B cell (primary cell): Measurements from ENCODE around the gene FBXL20. TPM values are rescaled to one million over a fixed set of nuclear protein-coding genes. Genes with fewer than 3 reads are reported as not detected.

Source experiments
- ATAC-seq: fragments of 200-7000 bp; cut with Tn5 transposase; one replicate; pipeline ENCODE4 v1.10.0; 2021; ENCODE audit warnings: low read depth, mild to moderate bottlenecking, moderate number of reproducible peaks, moderate library complexity
- CTCF ChIA-PET: fragments of 350-600 bp; sonication (Branson Sonifier 250); formaldehyde crosslinking; loops from one replicate; lab custom pipeline; 2021; ENCODE audit warnings: antibody characterized with exemption, inconsistent platforms; lab: Charles Lee
- POLR2A ChIA-PET: fragments of 350-600 bp; sonication (Branson Sonifier 250); formaldehyde crosslinking; loops from one replicate; lab custom pipeline; 2021; ENCODE audit warnings: antibody characterized with exemption; lab: Charles Lee
- DNase-seq: peaks from one replicate; pipeline ENCODE4 v3.0.0; 2013
- H2AFZ ChIP-seq: 2 replicates; pipeline ENCODE4 v1.6.1; 2012; ENCODE audit warnings: mild to moderate bottlenecking, low read depth, low read length; ENCODE audit not compliant: insufficient read depth, poor library complexity, severe bottlenecking
- H3K27ac ChIP-seq, 2 donors: 1 replicate in 1 of 2; 2 replicates in 1 of 2; pipeline ENCODE4 v1.5.1; 2012 to 2013; ENCODE audit warnings: low read length in 2 of 2, mild to moderate bottlenecking in 2 of 2, moderate library complexity in 1 of 2
- H3K27me3 ChIP-seq, 4 experiments: fragments of 200-600 bp in 1 of 4; sonication (generic) in 1 of 4; replicated peaks in 1 of 4; 1 replicate in 2 of 4; 2 replicates in 2 of 4; pipeline versions ENCODE4 v1.6.1 to v1.7.0; 2013 to 2016; ENCODE audit warnings: low read length in 3 of 4, mild to moderate bottlenecking in 2 of 4, mixed read lengths in 1 of 4, moderate library complexity in 1 of 4; ENCODE audit not compliant: insufficient read depth in 4 of 4, control insufficient read depth in 3 of 4; ENCODE audit errors: control extremely low read depth in 1 of 4
- H3K36me3 ChIP-seq, 2 experiments: replicated peaks in 1 of 2; 1 replicate in 1 of 2; 2 replicates in 1 of 2; pipeline versions ENCODE4 v1.6.1 to v1.7.1; 2013; ENCODE audit warnings: low read length in 1 of 2; ENCODE audit not compliant: insufficient read depth in 2 of 2, control insufficient read depth in 1 of 2; ENCODE audit errors: control extremely low read depth in 1 of 2, extremely low read depth in 1 of 2
- H3K4me1 ChIP-seq, 2 donors: fragments of 200-600 bp in 1 of 2; sonication (generic) in 1 of 2; 1 replicate in 1 of 2; 2 replicates in 1 of 2; pipeline versions ENCODE4 v1.5.1 to v1.6.1; 2013 to 2017; ENCODE audit warnings: low read length in 2 of 2; ENCODE audit not compliant: control insufficient read depth in 2 of 2, insufficient read depth in 2 of 2
- H3K4me2 ChIP-seq: replicated peaks from 2 replicates; pipeline ENCODE3; 2012; ENCODE audit warnings: mild to moderate bottlenecking, low read depth, low read length; ENCODE audit not compliant: poor library complexity, severe bottlenecking
- H3K4me3 ChIP-seq, 5 experiments: fragments of 200-600 bp in 1 of 5; sonication (generic) in 1 of 5; 1 replicate in 3 of 5; 2 replicates in 2 of 5; pipeline versions ENCODE4 v1.5.1 to v1.7.0; 2011 to 2016; ENCODE audit warnings: low read length in 4 of 5, mild to moderate bottlenecking in 4 of 5, low read depth in 2 of 5, control low read depth in 1 of 5, moderate library complexity in 1 of 5; ENCODE audit not compliant: insufficient read depth in 1 of 5; ENCODE audit errors: control extremely low read depth in 1 of 5, extremely low read depth in 1 of 5
- H3K79me2 ChIP-seq: fragments of 200-600 bp; sonication (generic); one replicate; pipeline ENCODE4 v1.6.0; 2016; ENCODE audit warnings: low read length; ENCODE audit not compliant: control insufficient read depth, insufficient read depth
- H3K9ac ChIP-seq: fragments of 200-600 bp; sonication (generic); 2 replicates; pipeline ENCODE4 v1.6.1; 2017; ENCODE audit warnings: mild to moderate bottlenecking, low read length, moderate library complexity
- H3K9me3 ChIP-seq, 3 donors: one replicate each; pipeline versions ENCODE4 v1.6.1 to v1.7.1; 2013; ENCODE audit warnings: low read length in 2 of 3; ENCODE audit not compliant: control insufficient read depth in 2 of 3, insufficient read depth in 1 of 3; ENCODE audit errors: control extremely low read depth in 1 of 3
- H4K20me1 ChIP-seq: 2 replicates; pipeline ENCODE4 v1.6.0; 2012; ENCODE audit warnings: mild to moderate bottlenecking, low read length; ENCODE audit not compliant: insufficient read depth, control insufficient read depth, poor library complexity, severe bottlenecking
- H3K27ac Mint-ChIP-seq: one replicate; pipeline ENCODE4 v1.8.0; 2021; ENCODE audit warnings: mixed read lengths
- H3K27me3 Mint-ChIP-seq: one replicate; pipeline ENCODE4 v1.8.0; 2021; ENCODE audit warnings: mixed read lengths
- H3K4me1 Mint-ChIP-seq: one replicate; pipeline ENCODE4 v1.8.0; 2021; ENCODE audit warnings: mixed read lengths
- H3K4me3 Mint-ChIP-seq: one replicate; pipeline ENCODE4 v1.8.0; 2021; ENCODE audit warnings: mixed read lengths
- H3K9me3 Mint-ChIP-seq: one replicate; pipeline ENCODE4 v1.8.0; 2022; ENCODE audit warnings: mixed read lengths; ENCODE audit not compliant: insufficient read depth
- EZH2 ChIP-seq: IDR thresholded peaks from 2 replicates; pipeline ENCODE4 v1.6.1; 2012; ENCODE audit warnings: borderline replicate concordance, low read depth, mild to moderate bottlenecking, moderate library complexity, low read length; ENCODE audit not compliant: insufficient read depth, poor library complexity, severe bottlenecking
- WGBS: methylation state at CpG from one replicate; pipeline ENCODE4 v1.1.5; 2013; ENCODE audit warnings: missing lambda C conversion rate; ENCODE audit not compliant: insufficient coverage; 5-methylcytosine and 5-hydroxymethylcytosine counted together
- intact Hi-C: fragments of 100-400 bp; cut with micrococcal nuclease; formaldehyde crosslinking; loops from one replicate; pipeline ENCODE4 v1.10.0; 2022
- polyA plus RNA-seq: library from polyadenylated mRNA; depleted of rRNA; stranded (reverse); fragments of >200 nt; gene quantifications from 2 replicates; pipeline ENCODE4 v1.2.3, GENCODE V29; 2012
- total RNA-seq, 2 donors: library from RNA; stranded (reverse); fragments of 120-200 nt in 1 of 2; gene quantifications; 1 replicate in 1 of 2; 2 replicates in 1 of 2; pipeline versions ENCODE4 v1.2.3 to v1.2.4, GENCODE V29; 2013 to 2022
- TF ChIP-seq, protein P1 (sequence below): fragments of 200-600 bp; IDR thresholded peaks from one replicate; pipeline ENCODE4 v1.8.0; 2022; ENCODE audit warnings: antibody characterized with exemption, mild to moderate bottlenecking

FBXL20 gene
- total and polyA plus RNA-seq, 2 donors (not counting 1 experiment from before 2014, with no cell fraction given): 6.1 to 36.2 TPM

DNA sequence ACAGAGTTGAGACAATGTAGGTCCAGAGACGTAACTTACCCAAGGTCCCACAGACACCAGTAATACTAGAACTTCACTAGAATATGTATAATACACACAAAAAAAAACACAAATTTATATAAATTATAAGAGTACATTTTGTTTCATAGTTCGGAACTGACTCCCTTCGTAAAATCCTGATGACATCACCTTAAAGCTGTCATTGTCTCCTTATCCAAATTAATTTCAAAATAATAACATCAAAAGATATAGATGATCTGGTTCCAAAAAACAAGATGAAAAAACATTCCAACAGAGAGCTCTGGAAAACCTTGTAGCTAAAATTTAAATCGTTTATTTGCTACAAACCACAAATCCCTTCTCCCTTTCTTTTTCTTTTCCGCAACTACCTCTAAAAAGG, 10.0 kb downstream of the FBXL20 start:
- H3K4me3 Mint-ChIP-seq: no peak overlapping the region
- H3K9me3 Mint-ChIP-seq: no peaks in the 10 kb centered on the region
- Histone ChIP-seq H3K27ac (no peak overlapping the region), H2AFZ (no peak overlapping the region), H3K4me3 (no peak overlapping the region), H3K79me2 (peaks cover 86% of the 10 kb centered on the region), H4K20me1 (peaks cover 27% of the 10 kb centered on the region), H3K27me3 (no peaks in the 10 kb centered on the region), H3K4me1 (no peaks in the 10 kb centered on the region), H3K4me2 (no peak overlapping the region), H3K36me3 (no peaks in the 10 kb centered on the region), H3K9me3 (no peaks in the 10 kb centered on the region), H3K9ac (no peak overlapping the region)
- ATAC-seq (no peak), DNase-seq (no peak)
- POLR2A ChIA-PET: interaction anchor here (0.7 kb wide), 1 partner anchor 159 kb away, joined by 3 read pairs; no protein-coding TSS in a partner anchor
- H3K27ac Mint-ChIP-seq: no peak overlapping the region
- CTCF ChIA-PET: no interaction called here
- H3K27me3 Mint-ChIP-seq: no peaks in the 10 kb centered on the region
- no CpG with 5 or more reads among the region's 5 CpGs for WGBS
- intact Hi-C loops: no loop called here
- no peaks in the 10 kb centered on the region for H3K4me1 Mint-ChIP-seq
- no peak for TF ChIP-seq EZH2
- TF ChIP-seq, protein P1, sequence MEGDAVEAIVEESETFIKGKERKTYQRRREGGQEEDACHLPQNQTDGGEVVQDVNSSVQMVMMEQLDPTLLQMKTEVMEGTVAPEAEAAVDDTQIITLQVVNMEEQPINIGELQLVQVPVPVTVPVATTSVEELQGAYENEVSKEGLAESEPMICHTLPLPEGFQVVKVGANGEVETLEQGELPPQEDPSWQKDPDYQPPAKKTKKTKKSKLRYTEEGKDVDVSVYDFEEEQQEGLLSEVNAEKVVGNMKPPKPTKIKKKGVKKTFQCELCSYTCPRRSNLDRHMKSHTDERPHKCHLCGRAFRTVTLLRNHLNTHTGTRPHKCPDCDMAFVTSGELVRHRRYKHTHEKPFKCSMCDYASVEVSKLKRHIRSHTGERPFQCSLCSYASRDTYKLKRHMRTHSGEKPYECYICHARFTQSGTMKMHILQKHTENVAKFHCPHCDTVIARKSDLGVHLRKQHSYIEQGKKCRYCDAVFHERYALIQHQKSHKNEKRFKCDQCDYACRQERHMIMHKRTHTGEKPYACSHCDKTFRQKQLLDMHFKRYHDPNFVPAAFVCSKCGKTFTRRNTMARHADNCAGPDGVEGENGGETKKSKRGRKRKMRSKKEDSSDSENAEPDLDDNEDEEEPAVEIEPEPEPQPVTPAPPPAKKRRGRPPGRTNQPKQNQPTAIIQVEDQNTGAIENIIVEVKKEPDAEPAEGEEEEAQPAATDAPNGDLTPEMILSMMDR: no peak

DNA sequence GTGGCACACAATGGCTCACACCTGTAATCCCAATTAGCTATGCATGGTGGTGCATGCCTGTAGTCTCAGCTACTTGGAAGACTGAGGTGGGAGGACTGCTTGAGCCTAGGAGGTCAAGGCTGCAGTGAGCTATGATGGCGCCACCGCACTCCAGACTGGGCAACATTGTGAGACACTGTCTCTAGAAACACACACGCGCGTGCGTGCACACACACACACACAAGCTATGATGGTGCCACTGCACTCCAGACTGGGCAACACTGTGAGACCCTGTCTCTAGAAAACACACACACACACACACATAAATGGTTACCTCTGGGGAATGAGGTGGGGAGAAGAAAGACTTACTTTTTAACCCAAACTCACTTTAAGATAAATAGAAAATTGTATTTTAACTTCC, 16.4 kb downstream of the FBXL20 start:
- Histone ChIP-seq H2AFZ (no peak overlapping the region), H3K4me1 (no peaks in the 10 kb centered on the region), H3K27ac (no peak overlapping the region), H3K4me2 (no peak overlapping the region), H4K20me1 (peaks cover 34% of the 10 kb centered on the region), H3K4me3 (no peak overlapping the region), H3K36me3 (no peaks in the 10 kb centered on the region), H3K9ac (no peak overlapping the region), H3K27me3 (no peaks in the 10 kb centered on the region), H3K79me2 (peaks cover 79% of the 10 kb centered on the region), H3K9me3 (no peaks in the 10 kb centered on the region)
- intact Hi-C loops: no loop called here
- no peak overlapping the region for H3K27ac Mint-ChIP-seq
- 97% methylated on average over 6 of the region's 6 CpGs for WGBS
- DNase-seq (no peak), ATAC-seq (no peak)
- CTCF ChIA-PET: no interaction called here
- POLR2A ChIA-PET: no interaction called here
- no peaks in the 10 kb centered on the region for H3K9me3 Mint-ChIP-seq
- no peaks in the 10 kb centered on the region for H3K27me3 Mint-ChIP-seq
- no peak for TF ChIP-seq EZH2
- TF ChIP-seq, protein P1: no peak
- peaks cover 8% of the 10 kb centered on the region for H3K4me1 Mint-ChIP-seq
- no peak overlapping the region for H3K4me3 Mint-ChIP-seq
